ENCODE results near the gene TNFRSF4. TPM values are rescaled to one million over a fixed set of nuclear protein-coding genes. Genes with fewer than 3 reads are reported as not detected.

Gene TNFRSF4
- total and polyA plus RNA-seq, 2 donors (not counting 1 experiment from before 2014, with no cell fraction given), result 0.63 to 1.8 TPM

DNA sequence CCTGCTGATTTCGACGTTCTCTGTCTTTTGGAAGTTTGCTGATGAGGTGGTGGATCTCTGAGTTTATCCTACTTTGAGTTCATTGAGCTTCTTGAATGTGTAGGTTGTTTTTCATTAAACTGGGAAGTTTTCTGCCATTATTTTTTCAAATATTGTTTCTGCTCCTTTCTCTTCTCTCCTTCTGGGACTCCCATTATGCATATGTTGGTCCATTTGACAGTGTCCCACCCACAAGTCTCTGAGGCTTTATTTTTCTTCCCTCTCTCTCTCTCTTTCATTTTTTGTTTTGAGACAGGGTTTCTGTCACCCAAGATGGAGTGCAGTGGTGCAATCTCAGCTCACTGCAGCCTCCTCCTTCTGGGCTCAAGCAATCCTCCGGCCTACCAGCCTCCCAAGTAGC is 19.2 kb downstream of the TNFRSF4 start:
- intact Hi-C loops (cut with micrococcal nuclease), result no loop called here
- Histone ChIP-seq H3K9ac (ENCODE audit: low read length) (no peak overlapping the region), H3K4me1 (ENCODE audit: control insufficient read depth in 2 of 2, insufficient read depth in 2 of 2, low read length in 2 of 2) (no peaks in the 10 kb centered on the region), H3K4me2 (replicated peaks; ENCODE audit: low read depth, low read length, poor library complexity, severe bottlenecking) (no peak overlapping the region), H3K4me3 (ENCODE audit: control extremely low read depth in 1 of 5, extremely low read depth in 1 of 5, insufficient read depth in 1 of 5, low read depth in 2 of 5, low read length in 4 of 5) (no peak overlapping the region), H3K27me3 (replicated peaks in 1 of 4; ENCODE audit: control extremely low read depth in 1 of 4, control insufficient read depth in 3 of 4, insufficient read depth in 4 of 4, low read length in 3 of 4) (peaks cover 0 to 4% (median 2%) of the 10 kb centered on the region in 4 experiments), H4K20me1 (ENCODE audit: control insufficient read depth, insufficient read depth, low read length, poor library complexity, severe bottlenecking) (no peaks in the 10 kb centered on the region), H3K27ac (ENCODE audit: low read length in 2 of 2) (no peak overlapping the region), H2AFZ (ENCODE audit: insufficient read depth, low read depth, low read length, poor library complexity, severe bottlenecking) (no peak overlapping the region), H3K9me3 (ENCODE audit: control extremely low read depth in 1 of 3, control insufficient read depth in 2 of 3, insufficient read depth in 1 of 3, low read length in 2 of 3) (peaks cover 1 to 24% (median 8%) of the 10 kb centered on the region in 3 donors), H3K36me3 (replicated peaks in 1 of 2; ENCODE audit: control extremely low read depth in 1 of 2, control insufficient read depth in 1 of 2, extremely low read depth in 1 of 2, insufficient read depth in 2 of 2, low read length in 1 of 2) (no peaks in the 10 kb centered on the region), H3K79me2 (ENCODE audit: control insufficient read depth, insufficient read depth, low read length) (no peaks in the 10 kb centered on the region)
- TF ChIP-seq CTCF (IDR thresholded peaks at IDR 0.05) (no peak), EZH2 (IDR thresholded peaks at IDR 0.05; ENCODE audit: borderline replicate concordance, insufficient read depth, low read depth, low read length, poor library complexity, severe bottlenecking) (no peak)
- ATAC-seq (ENCODE audit: low read depth) (no peak), DNase-seq (peak; percentile 11)
- Mint-ChIP-seq H3K27ac (no peak overlapping the region), H3K4me3 (no peak overlapping the region), H3K9me3 (ENCODE audit: insufficient read depth) (peaks cover 8% of the 10 kb centered on the region), H3K4me1 (peaks cover 3% of the 10 kb centered on the region), H3K27me3 (no peaks in the 10 kb centered on the region)
- WGBS (ENCODE audit: insufficient coverage), result no CpG with 5 or more reads among the region's 3 CpGs
- CTCF ChIA-PET, result interaction anchor here (0.6 to 1.8 kb wide), 3 partner anchors 8 to 73 kb away, joined by 3 to 4 read pairs (median 3); no protein-coding TSS in a partner anchor
- POLR2A ChIA-PET, result no interaction called here

GRCh38 chr1:1191734-1192133 is 22.2 kb downstream of the TNFRSF4 start:
- intact Hi-C loops (cut with micrococcal nuclease), result no loop called here
- no peaks in the 10 kb centered on the region for H4K20me1 ChIP-seq (ENCODE audit: control insufficient read depth, insufficient read depth, low read length, poor library complexity, severe bottlenecking)
- no peak overlapping the region for H3K4me3 Mint-ChIP-seq
- no peaks in the 10 kb centered on the region for H3K4me1 Mint-ChIP-seq
- ChIA-PET POLR2A (interaction anchor here (0.7 kb wide), 1 partner anchor 33 kb away, joined by 3 read pairs; no protein-coding TSS in a partner anchor), CTCF (interaction anchor here (1.5 kb wide), 1 partner anchor 17 kb away, joined by 3 read pairs; no protein-coding TSS in a partner anchor)
- no peak overlapping the region for H2AFZ ChIP-seq (ENCODE audit: insufficient read depth, low read depth, low read length, poor library complexity, severe bottlenecking)
- no peak for ATAC-seq (ENCODE audit: low read depth)
- H3K27ac Mint-ChIP-seq, result no peak overlapping the region
- H3K9ac ChIP-seq (ENCODE audit: low read length), result no peak overlapping the region
- H3K4me1 ChIP-seq (ENCODE audit: control insufficient read depth in 2 of 2, insufficient read depth in 2 of 2, low read length in 2 of 2), result no peaks in the 10 kb centered on the region
- no peak for DNase-seq
- H3K4me2 ChIP-seq (replicated peaks; ENCODE audit: low read depth, low read length, poor library complexity, severe bottlenecking), result no peak overlapping the region
- H3K9me3 ChIP-seq (ENCODE audit: control extremely low read depth in 1 of 3, control insufficient read depth in 2 of 3, insufficient read depth in 1 of 3, low read length in 2 of 3), result peaks cover 1 to 24% (median 8%) of the 10 kb centered on the region in 3 donors
- peaks cover 8% of the 10 kb centered on the region for H3K9me3 Mint-ChIP-seq (ENCODE audit: insufficient read depth)
- H3K4me3 ChIP-seq (ENCODE audit: control extremely low read depth in 1 of 5, extremely low read depth in 1 of 5, insufficient read depth in 1 of 5, low read depth in 2 of 5, low read length in 4 of 5), result no peak overlapping the region
- no peaks in the 10 kb centered on the region for H3K36me3 ChIP-seq (replicated peaks in 1 of 2; ENCODE audit: control extremely low read depth in 1 of 2, control insufficient read depth in 1 of 2, extremely low read depth in 1 of 2, insufficient read depth in 2 of 2, low read length in 1 of 2)
- TF ChIP-seq EZH2 (IDR thresholded peaks at IDR 0.05; ENCODE audit: borderline replicate concordance, insufficient read depth, low read depth, low read length, poor library complexity, severe bottlenecking) (no peak), CTCF (IDR thresholded peaks at IDR 0.05) (no peak)
- WGBS (ENCODE audit: insufficient coverage), result 76% methylated on average over 9 of the region's 11 CpGs
- peaks cover 6% of the 10 kb centered on the region for H3K27me3 Mint-ChIP-seq
- no peak overlapping the region for H3K27ac ChIP-seq (ENCODE audit: low read length in 2 of 2)
- peaks cover 0 to 4% (median 2%) of the 10 kb centered on the region in 4 experiments for H3K27me3 ChIP-seq (replicated peaks in 1 of 4; ENCODE audit: control extremely low read depth in 1 of 4, control insufficient read depth in 3 of 4, insufficient read depth in 4 of 4, low read length in 3 of 4)
- no peaks in the 10 kb centered on the region for H3K79me2 ChIP-seq (ENCODE audit: control insufficient read depth, insufficient read depth, low read length)
